SU-DHL-6 (cell line): Measurements from ENCODE around the gene ZNF837.
A peak's percentile ranks its signal among the peaks of the same experiment; 100 is the strongest.

Source experiments
- H2AFZ ChIP-seq: fragments of 200-600 bp; sonication (generic); 2 replicates; pipeline ENCODE4 v1.6.1; 2014; ENCODE audit warnings: low read depth, mild to moderate bottlenecking, moderate library complexity, mixed read lengths, antibody characterized with exemption, low read length; ENCODE audit not compliant: severe bottlenecking
- H3F3A ChIP-seq: fragments of 200-600 bp; shearing (Covaris generic); 2 replicates; pipeline ENCODE4 v1.6.0; 2016; ENCODE audit warnings: antibody characterized with exemption, mild to moderate bottlenecking; ENCODE audit not compliant: insufficient read depth
- H3K27ac ChIP-seq: fragments of 200-600 bp; sonication (generic); 2 replicates; pipeline ENCODE4 v1.5.1; 2016; ENCODE audit warnings: low read depth, mild to moderate bottlenecking, low read length, moderate library complexity, mixed read lengths
- H3K27me3 ChIP-seq: fragments of 200-600 bp; sonication (generic), shearing (Covaris generic); 2 replicates; pipeline ENCODE4 v1.6.0; 2014; ENCODE audit warnings: mild to moderate bottlenecking, low read length
- H3K36me3 ChIP-seq: fragments of 200-600 bp; sonication (generic); 2 replicates; pipeline ENCODE4 v1.6.1; 2014; ENCODE audit warnings: mild to moderate bottlenecking, low read length, mixed read lengths
- H3K4me2 ChIP-seq: fragments of 300-600, 200-600 bp; shearing (Covaris generic), sonication (generic); 2 replicates; pipeline ENCODE4 v1.6.0; 2014; ENCODE audit warnings: low read length, low read depth, mild to moderate bottlenecking; ENCODE audit not compliant: poor library complexity, severe bottlenecking
- H3K4me3 ChIP-seq: fragments of 200-600 bp; sonication (generic); 2 replicates; pipeline ENCODE4 v1.5.1; 2014; ENCODE audit warnings: antibody characterized with exemption, low read length, mild to moderate bottlenecking, mixed read lengths; ENCODE audit not compliant: insufficient read depth, poor library complexity, severe bottlenecking
- H3K79me2 ChIP-seq: fragments of 200-600 bp; sonication (generic); 2 replicates; pipeline ENCODE4 v1.6.1; 2014; ENCODE audit warnings: mild to moderate bottlenecking, low read length, moderate library complexity; ENCODE audit not compliant: insufficient read depth
- H3K9ac ChIP-seq: fragments of 200-600 bp; sonication (generic); 2 replicates; pipeline ENCODE4 v1.7.0; 2014; ENCODE audit warnings: mild to moderate bottlenecking, low read length
- H3K9me2 ChIP-seq: fragments of 200-600 bp; sonication (generic); replicated peaks from 2 replicates; pipeline ENCODE4 v1.6.1; 2014; ENCODE audit warnings: low read length; ENCODE audit not compliant: insufficient read depth
- H3K9me3 ChIP-seq: fragments of 200-600 bp; sonication (generic); 2 replicates; pipeline ENCODE4 v1.6.1; 2014; ENCODE audit warnings: low read length, mixed read lengths; ENCODE audit not compliant: insufficient read depth
- H4K20me1 ChIP-seq: fragments of 200-600 bp; sonication (generic); 2 replicates; pipeline ENCODE4 v1.6.1; 2014; ENCODE audit warnings: low read depth, mild to moderate bottlenecking, antibody characterized with exemption, low read length, moderate library complexity, mixed read lengths
- CTCF ChIP-seq: fragments of 200-600 bp; sonication (generic); IDR thresholded peaks from one replicate; pipeline ENCODE4 v1.5.1; 2017; ENCODE audit warnings: antibody characterized with exemption, mild to moderate bottlenecking, low read length, moderate library complexity; ENCODE audit not compliant: insufficient read depth, poor library complexity, severe bottlenecking
- EZH2phosphoT487 ChIP-seq: fragments of 200-600 bp; sonication (generic), shearing (Covaris generic); conservative IDR thresholded peaks from 2 replicates; pipeline ENCODE4 v1.6.1; 2018; ENCODE audit warnings: mild to moderate bottlenecking, antibody characterized with exemption, low read length, moderate library complexity, mixed read lengths

Gene ZNF837

GRCh38 chr19:58392945-58393724, 12.3 kb upstream of the ZNF837 start:
- no peaks in the 10 kb centered on the region for H3K9me2 ChIP-seq
- H3K4me2 ChIP-seq = no peak overlapping the region
- H4K20me1 ChIP-seq = peaks cover 28% of the 10 kb centered on the region
- no peaks in the 10 kb centered on the region for H3K9me3 ChIP-seq
- TF ChIP-seq EZH2phosphoT487 = no peak
- no peak for TF ChIP-seq CTCF
- peaks cover 5% of the 10 kb centered on the region; the same call in 1 of the 2 replicates for H3F3A ChIP-seq
- H3K36me3 ChIP-seq = peaks cover 21% of the 10 kb centered on the region
- no peak overlapping the region for H2AFZ ChIP-seq
- no peak overlapping the region for H3K27ac ChIP-seq
- no peak overlapping the region for H3K4me3 ChIP-seq
- H3K9ac ChIP-seq = no peak overlapping the region
- no peaks in the 10 kb centered on the region for H3K27me3 ChIP-seq
- peaks cover 32% of the 10 kb centered on the region for H3K79me2 ChIP-seq

GRCh38 chr19:58388175-58388526, 7.3 kb upstream of the ZNF837 start:
- Histone ChIP-seq H3F3A (peaks cover 11% of the 10 kb centered on the region; the same call in 1 of the 2 replicates), H3K9ac (peak overlapping the region; percentile 98), H2AFZ (no peak overlapping the region), H3K27me3 (no peaks in the 10 kb centered on the region), H3K79me2 (peaks cover 43% of the 10 kb centered on the region), H3K4me2 (peak overlapping the region; percentile 87), H3K4me3 (peak overlapping the region; percentile 99), H3K36me3 (peaks cover 22% of the 10 kb centered on the region), H3K9me2 (no peaks in the 10 kb centered on the region), H3K9me3 (no peaks in the 10 kb centered on the region), H4K20me1 (peaks cover 27% of the 10 kb centered on the region), H3K27ac (no peak overlapping the region)
- no peak for TF ChIP-seq CTCF
- no peak for TF ChIP-seq EZH2phosphoT487

GRCh38 chr19:58387338-58388174, 6.7 kb upstream of the ZNF837 start:
- no peak overlapping the region for H2AFZ ChIP-seq
- peaks cover 16% of the 10 kb centered on the region for H3K36me3 ChIP-seq
- peaks cover 43% of the 10 kb centered on the region for H3K79me2 ChIP-seq
- H3K9me3 ChIP-seq = no peaks in the 10 kb centered on the region
- peak overlapping the region; percentile 45 for H3K27ac ChIP-seq
- TF ChIP-seq CTCF = no peak
- no peak for TF ChIP-seq EZH2phosphoT487
- no peaks in the 10 kb centered on the region for H3K27me3 ChIP-seq
- H3K9me2 ChIP-seq = no peaks in the 10 kb centered on the region
- peaks cover 7% of the 10 kb centered on the region; the same call in 1 of the 2 replicates for H3F3A ChIP-seq
- peak overlapping the region; percentile 99 for H3K4me3 ChIP-seq
- peak overlapping the region; percentile 98 for H3K9ac ChIP-seq
- H4K20me1 ChIP-seq = peaks cover 23% of the 10 kb centered on the region
- H3K4me2 ChIP-seq = peak overlapping the region; percentile 87
